HEK293 (cell line): ENCODE data around the gene ARV1.
A peak's percentile ranks its signal among the peaks of the same experiment; 100 is the strongest.

Source experiments
- BCL11B ChIP-seq: fragments of 450-650 bp; formaldehyde crosslinking; IDR thresholded peaks from 2 replicates; pipeline ENCODE4 v1.5.1; 2016; ENCODE audit warnings: low read depth, missing biosample characterization, missing genetic modification characterization
- SP3 ChIP-seq: fragments of 450-650 bp; formaldehyde crosslinking; IDR thresholded peaks from 2 replicates; pipeline ENCODE4 v1.5.1; 2016; ENCODE audit warnings: missing biosample characterization, missing genetic modification characterization
- SP7 ChIP-seq: fragments of 450-650 bp; formaldehyde crosslinking; IDR thresholded peaks from 2 replicates; pipeline ENCODE4 v1.5.1; 2016; ENCODE audit warnings: missing biosample characterization, missing genetic modification characterization
- ZFP3 ChIP-seq: fragments of 450-650 bp; formaldehyde crosslinking; IDR thresholded peaks from 2 replicates; pipeline ENCODE4 v1.5.1; 2016; ENCODE audit warnings: low read depth, missing biosample characterization, missing genetic modification characterization
- ZFP41 ChIP-seq: fragments of 450-650 bp; formaldehyde crosslinking; IDR thresholded peaks from 2 replicates; pipeline ENCODE4 v1.5.1; 2016; ENCODE audit warnings: missing biosample characterization, missing genetic modification characterization, borderline replicate concordance
- ZNF175 ChIP-seq: fragments of 450-650 bp; formaldehyde crosslinking; IDR thresholded peaks from 2 replicates; pipeline ENCODE4 v1.5.1; 2016; ENCODE audit warnings: missing biosample characterization, missing genetic modification characterization
- ZNF549 ChIP-seq: fragments of 450-650 bp; IDR thresholded peaks from 2 replicates; pipeline ENCODE4 v1.5.1; 2018; ENCODE audit warnings: missing biosample characterization, missing genetic modification characterization, mild to moderate bottlenecking, inconsistent platforms, moderate library complexity
- ZNF623 ChIP-seq: fragments of 450-650 bp; formaldehyde crosslinking; IDR thresholded peaks from 2 replicates; pipeline ENCODE4 v1.5.1; 2016; ENCODE audit warnings: missing biosample characterization, missing genetic modification characterization
- ZXDB ChIP-seq: fragments of 450-650 bp; formaldehyde crosslinking; IDR thresholded peaks from 2 replicates; pipeline ENCODE4 v1.5.1; 2016; ENCODE audit warnings: missing biosample characterization, missing genetic modification characterization
- TF ChIP-seq, protein P1 (sequence below): fragments of 450-650 bp; formaldehyde crosslinking; IDR thresholded peaks from 2 replicates; pipeline ENCODE4 v1.5.1; 2016; ENCODE audit warnings: missing biosample characterization, missing genetic modification characterization, borderline replicate concordance
- TF ChIP-seq, protein P2 (sequence below): fragments of 450-650 bp; formaldehyde crosslinking; conservative IDR thresholded peaks from 2 replicates; pipeline ENCODE4 v1.5.1; 2016; ENCODE audit warnings: low read depth, missing biosample characterization, missing genetic modification characterization
- TF ChIP-seq, protein P3 (sequence below): fragments of 450-650 bp; formaldehyde crosslinking; IDR thresholded peaks from 2 replicates; pipeline ENCODE4 v1.5.1; 2016; ENCODE audit warnings: missing biosample characterization, missing genetic modification characterization
- TF ChIP-seq, protein P4 (sequence below): fragments of 450-650 bp; formaldehyde crosslinking; IDR thresholded peaks from 2 replicates; pipeline ENCODE4; 2016; ENCODE audit warnings: missing biosample characterization, missing genetic modification characterization
- TF ChIP-seq, protein P5 (sequence below): fragments of 450-650 bp; formaldehyde crosslinking; IDR thresholded peaks from 2 replicates; pipeline ENCODE4 v1.5.1; 2017; ENCODE audit warnings: missing biosample characterization, missing genetic modification characterization
- TF ChIP-seq, protein P6 (sequence below): fragments of 450-650 bp; formaldehyde crosslinking; IDR thresholded peaks from 2 replicates; pipeline ENCODE4 v1.5.1; 2016; ENCODE audit warnings: missing biosample characterization, missing genetic modification characterization
- TF ChIP-seq, protein P7 (sequence below): fragments of 450-650 bp; formaldehyde crosslinking; IDR thresholded peaks from 2 replicates; pipeline ENCODE4 v1.5.1; 2016; ENCODE audit warnings: missing biosample characterization, missing genetic modification characterization
- TF ChIP-seq, protein P8 (sequence below): fragments of 450-650 bp; formaldehyde crosslinking; conservative IDR thresholded peaks from 2 replicates; pipeline ENCODE4 v1.5.1; 2016; ENCODE audit warnings: low read depth, missing biosample characterization, missing genetic modification characterization

Gene ARV1

DNA sequence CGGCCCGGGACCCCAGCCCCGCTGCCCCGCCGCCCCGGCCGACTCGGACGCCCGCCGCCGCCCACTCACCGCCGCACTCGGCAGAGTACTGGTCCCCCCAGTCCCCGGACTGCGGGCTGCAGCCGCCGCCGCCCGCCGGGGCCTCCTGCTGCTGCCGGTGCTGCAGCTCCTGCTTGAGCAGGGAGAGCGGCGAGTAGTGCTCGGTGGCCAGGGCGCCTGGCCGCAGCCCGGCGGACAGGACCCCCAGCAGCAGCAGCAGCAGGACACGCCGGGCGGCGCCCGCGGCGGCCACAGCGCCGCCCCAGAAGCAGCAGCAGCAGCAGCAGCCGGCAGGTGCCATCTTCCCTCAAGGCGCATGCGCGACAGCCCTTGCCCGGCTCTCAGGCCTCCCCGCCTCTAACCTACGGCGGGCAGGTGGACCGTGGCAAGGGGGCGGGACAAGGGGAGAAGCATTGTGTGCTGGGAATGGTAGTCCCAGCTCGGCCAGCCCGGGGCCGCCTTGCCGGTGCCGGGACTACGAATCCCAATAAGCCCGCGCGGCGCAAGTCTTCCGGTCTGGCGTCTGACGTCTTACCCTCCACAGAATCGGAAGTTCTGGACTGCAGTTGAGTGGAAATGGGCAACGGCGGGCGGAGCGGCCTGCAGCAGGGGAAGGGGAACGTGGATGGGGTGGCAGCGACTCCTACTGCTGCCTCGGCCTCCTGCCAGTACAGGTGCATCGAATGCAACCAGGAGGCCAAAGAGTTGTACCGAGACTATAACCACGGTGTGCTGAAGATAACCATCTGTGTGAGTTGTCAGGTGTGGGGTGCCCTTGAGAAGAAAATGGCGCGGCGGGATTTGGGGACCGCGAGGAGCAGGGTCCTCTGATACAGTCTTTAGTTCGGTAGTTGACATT is at the start of gene ARV1, which contains the start of gene TTC13 (continued):
- TF ChIP-seq, protein P1, sequence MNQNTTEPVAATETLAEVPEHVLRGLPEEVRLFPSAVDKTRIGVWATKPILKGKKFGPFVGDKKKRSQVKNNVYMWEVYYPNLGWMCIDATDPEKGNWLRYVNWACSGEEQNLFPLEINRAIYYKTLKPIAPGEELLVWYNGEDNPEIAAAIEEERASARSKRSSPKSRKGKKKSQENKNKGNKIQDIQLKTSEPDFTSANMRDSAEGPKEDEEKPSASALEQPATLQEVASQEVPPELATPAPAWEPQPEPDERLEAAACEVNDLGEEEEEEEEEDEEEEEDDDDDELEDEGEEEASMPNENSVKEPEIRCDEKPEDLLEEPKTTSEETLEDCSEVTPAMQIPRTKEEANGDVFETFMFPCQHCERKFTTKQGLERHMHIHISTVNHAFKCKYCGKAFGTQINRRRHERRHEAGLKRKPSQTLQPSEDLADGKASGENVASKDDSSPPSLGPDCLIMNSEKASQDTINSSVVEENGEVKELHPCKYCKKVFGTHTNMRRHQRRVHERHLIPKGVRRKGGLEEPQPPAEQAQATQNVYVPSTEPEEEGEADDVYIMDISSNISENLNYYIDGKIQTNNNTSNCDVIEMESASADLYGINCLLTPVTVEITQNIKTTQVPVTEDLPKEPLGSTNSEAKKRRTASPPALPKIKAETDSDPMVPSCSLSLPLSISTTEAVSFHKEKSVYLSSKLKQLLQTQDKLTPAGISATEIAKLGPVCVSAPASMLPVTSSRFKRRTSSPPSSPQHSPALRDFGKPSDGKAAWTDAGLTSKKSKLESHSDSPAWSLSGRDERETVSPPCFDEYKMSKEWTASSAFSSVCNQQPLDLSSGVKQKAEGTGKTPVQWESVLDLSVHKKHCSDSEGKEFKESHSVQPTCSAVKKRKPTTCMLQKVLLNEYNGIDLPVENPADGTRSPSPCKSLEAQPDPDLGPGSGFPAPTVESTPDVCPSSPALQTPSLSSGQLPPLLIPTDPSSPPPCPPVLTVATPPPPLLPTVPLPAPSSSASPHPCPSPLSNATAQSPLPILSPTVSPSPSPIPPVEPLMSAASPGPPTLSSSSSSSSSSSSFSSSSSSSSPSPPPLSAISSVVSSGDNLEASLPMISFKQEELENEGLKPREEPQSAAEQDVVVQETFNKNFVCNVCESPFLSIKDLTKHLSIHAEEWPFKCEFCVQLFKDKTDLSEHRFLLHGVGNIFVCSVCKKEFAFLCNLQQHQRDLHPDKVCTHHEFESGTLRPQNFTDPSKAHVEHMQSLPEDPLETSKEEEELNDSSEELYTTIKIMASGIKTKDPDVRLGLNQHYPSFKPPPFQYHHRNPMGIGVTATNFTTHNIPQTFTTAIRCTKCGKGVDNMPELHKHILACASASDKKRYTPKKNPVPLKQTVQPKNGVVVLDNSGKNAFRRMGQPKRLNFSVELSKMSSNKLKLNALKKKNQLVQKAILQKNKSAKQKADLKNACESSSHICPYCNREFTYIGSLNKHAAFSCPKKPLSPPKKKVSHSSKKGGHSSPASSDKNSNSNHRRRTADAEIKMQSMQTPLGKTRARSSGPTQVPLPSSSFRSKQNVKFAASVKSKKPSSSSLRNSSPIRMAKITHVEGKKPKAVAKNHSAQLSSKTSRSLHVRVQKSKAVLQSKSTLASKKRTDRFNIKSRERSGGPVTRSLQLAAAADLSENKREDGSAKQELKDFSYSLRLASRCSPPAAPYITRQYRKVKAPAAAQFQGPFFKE (tag by site-specific recombination): no peak
- TF ChIP-seq SP3 (tag by site-specific recombination) (peak; percentile 100), ZXDB (tag by site-specific recombination) (peak; percentile 100), BCL11B (tag by site-specific recombination) (peak; percentile 98), ZNF623 (tag by site-specific recombination) (no peak), ZNF549 (no peak), SP7 (tag by site-specific recombination) (peak; percentile 90), ZNF175 (tag by site-specific recombination) (no peak), ZFP3 (tag by site-specific recombination) (no peak), ZFP41 (tag by site-specific recombination) (no peak)
- TF ChIP-seq, protein P2, sequence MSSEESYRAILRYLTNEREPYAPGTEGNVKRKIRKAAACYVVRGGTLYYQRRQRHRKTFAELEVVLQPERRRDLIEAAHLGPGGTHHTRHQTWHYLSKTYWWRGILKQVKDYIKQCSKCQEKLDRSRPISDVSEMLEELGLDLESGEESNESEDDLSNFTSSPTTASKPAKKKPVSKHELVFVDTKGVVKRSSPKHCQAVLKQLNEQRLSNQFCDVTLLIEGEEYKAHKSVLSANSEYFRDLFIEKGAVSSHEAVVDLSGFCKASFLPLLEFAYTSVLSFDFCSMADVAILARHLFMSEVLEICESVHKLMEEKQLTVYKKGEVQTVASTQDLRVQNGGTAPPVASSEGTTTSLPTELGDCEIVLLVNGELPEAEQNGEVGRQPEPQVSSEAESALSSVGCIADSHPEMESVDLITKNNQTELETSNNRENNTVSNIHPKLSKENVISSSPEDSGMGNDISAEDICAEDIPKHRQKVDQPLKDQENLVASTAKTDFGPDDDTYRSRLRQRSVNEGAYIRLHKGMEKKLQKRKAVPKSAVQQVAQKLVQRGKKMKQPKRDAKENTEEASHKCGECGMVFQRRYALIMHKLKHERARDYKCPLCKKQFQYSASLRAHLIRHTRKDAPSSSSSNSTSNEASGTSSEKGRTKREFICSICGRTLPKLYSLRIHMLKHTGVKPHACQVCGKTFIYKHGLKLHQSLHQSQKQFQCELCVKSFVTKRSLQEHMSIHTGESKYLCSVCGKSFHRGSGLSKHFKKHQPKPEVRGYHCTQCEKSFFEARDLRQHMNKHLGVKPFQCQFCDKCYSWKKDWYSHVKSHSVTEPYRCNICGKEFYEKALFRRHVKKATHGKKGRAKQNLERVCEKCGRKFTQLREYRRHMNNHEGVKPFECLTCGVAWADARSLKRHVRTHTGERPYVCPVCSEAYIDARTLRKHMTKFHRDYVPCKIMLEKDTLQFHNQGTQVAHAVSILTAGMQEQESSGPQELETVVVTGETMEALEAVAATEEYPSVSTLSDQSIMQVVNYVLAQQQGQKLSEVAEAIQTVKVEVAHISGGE (tag by site-specific recombination): peak; percentile 96
- TF ChIP-seq, protein P3, sequence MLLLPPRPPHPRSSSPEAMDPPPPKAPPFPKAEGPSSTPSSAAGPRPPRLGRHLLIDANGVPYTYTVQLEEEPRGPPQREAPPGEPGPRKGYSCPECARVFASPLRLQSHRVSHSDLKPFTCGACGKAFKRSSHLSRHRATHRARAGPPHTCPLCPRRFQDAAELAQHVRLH: peak; percentile 100
- TF ChIP-seq, protein P4, sequence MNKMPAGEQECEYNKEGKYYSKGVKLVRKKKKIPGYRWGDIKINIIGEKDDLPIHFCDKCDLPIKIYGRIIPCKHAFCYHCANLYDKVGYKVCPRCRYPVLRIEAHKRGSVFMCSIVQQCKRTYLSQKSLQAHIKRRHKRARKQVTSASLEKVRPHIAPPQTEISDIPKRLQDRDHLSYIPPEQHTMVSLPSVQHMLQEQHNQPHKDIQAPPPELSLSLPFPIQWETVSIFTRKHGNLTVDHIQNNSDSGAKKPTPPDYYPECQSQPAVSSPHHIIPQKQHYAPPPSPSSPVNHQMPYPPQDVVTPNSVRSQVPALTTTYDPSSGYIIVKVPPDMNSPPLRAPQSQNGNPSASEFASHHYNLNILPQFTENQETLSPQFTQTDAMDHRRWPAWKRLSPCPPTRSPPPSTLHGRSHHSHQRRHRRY (tag by site-specific recombination): no peak
- TF ChIP-seq, protein P5, sequence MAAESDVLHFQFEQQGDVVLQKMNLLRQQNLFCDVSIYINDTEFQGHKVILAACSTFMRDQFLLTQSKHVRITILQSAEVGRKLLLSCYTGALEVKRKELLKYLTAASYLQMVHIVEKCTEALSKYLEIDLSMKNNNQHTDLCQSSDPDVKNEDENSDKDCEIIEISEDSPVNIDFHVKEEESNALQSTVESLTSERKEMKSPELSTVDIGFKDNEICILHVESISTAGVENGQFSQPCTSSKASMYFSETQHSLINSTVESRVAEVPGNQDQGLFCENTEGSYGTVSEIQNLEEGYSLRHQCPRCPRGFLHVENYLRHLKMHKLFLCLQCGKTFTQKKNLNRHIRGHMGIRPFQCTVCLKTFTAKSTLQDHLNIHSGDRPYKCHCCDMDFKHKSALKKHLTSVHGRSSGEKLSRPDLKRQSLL (tag by site-specific recombination): no peak
- TF ChIP-seq, protein P6, sequence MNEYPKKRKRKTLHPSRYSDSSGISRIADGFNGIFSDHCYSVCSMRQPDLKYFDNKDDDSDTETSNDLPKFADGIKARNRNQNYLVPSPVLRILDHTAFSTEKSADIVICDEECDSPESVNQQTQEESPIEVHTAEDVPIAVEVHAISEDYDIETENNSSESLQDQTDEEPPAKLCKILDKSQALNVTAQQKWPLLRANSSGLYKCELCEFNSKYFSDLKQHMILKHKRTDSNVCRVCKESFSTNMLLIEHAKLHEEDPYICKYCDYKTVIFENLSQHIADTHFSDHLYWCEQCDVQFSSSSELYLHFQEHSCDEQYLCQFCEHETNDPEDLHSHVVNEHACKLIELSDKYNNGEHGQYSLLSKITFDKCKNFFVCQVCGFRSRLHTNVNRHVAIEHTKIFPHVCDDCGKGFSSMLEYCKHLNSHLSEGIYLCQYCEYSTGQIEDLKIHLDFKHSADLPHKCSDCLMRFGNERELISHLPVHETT: 0 out of 2 replicates have a peak, but pooled peaks have one; percentile 15
- TF ChIP-seq, protein P7, sequence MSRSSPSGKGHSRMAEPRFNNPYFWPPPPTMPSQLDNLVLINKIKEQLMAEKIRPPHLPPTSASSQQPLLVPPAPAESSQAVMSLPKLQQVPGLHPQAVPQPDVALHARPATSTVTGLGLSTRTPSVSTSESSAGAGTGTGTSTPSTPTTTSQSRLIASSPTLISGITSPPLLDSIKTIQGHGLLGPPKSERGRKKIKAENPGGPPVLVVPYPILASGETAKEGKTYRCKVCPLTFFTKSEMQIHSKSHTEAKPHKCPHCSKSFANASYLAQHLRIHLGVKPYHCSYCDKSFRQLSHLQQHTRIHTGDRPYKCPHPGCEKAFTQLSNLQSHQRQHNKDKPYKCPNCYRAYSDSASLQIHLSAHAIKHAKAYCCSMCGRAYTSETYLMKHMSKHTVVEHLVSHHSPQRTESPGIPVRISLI (tag by site-specific recombination): no peak
- TF ChIP-seq, protein P8, sequence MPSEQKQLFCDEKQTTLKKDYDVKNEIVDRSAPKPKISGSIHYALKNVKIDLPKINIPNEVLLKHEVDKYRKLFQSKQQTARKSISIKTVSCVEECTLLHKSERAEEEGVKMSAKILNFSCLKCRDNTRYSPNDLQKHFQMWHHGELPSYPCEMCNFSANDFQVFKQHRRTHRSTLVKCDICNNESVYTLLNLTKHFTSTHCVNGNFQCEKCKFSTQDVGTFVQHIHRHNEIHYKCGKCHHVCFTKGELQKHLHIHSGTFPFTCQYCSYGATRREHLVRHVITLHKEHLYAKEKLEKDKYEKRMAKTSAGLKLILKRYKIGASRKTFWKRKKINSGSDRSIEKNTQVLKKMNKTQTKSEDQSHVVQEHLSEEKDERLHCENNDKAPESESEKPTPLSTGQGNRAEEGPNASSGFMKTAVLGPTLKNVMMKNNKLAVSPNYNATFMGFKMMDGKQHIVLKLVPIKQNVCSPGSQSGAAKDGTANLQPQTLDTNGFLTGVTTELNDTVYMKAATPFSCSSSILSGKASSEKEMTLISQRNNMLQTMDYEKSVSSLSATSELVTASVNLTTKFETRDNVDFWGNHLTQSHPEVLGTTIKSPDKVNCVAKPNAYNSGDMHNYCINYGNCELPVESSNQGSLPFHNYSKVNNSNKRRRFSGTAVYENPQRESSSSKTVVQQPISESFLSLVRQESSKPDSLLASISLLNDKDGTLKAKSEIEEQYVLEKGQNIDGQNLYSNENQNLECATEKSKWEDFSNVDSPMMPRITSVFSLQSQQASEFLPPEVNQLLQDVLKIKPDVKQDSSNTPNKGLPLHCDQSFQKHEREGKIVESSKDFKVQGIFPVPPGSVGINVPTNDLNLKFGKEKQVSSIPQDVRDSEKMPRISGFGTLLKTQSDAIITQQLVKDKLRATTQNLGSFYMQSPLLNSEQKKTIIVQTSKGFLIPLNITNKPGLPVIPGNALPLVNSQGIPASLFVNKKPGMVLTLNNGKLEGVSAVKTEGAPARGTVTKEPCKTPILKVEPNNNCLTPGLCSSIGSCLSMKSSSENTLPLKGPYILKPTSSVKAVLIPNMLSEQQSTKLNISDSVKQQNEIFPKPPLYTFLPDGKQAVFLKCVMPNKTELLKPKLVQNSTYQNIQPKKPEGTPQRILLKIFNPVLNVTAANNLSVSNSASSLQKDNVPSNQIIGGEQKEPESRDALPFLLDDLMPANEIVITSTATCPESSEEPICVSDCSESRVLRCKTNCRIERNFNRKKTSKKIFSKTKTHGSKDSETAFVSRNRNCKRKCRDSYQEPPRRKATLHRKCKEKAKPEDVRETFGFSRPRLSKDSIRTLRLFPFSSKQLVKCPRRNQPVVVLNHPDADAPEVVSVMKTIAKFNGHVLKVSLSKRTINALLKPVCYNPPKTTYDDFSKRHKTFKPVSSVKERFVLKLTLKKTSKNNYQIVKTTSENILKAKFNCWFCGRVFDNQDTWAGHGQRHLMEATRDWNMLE (tag by site-specific recombination): peak; percentile 75
